Measurements from ENCODE around the gene CENPP.

GRCh38 chr9:92599938-92600461 is 274.2 kb downstream of the CENPP start:
- TF ChIP-seq CTCF (IDR thresholded peaks at IDR 0.05) (no peak), POLR2A (IDR thresholded peaks at IDR 0.05) (no peak)

Measured in body of pancreas (tissue), 4 donors.